Measurements from ENCODE around the gene KNDC1.

DNA sequence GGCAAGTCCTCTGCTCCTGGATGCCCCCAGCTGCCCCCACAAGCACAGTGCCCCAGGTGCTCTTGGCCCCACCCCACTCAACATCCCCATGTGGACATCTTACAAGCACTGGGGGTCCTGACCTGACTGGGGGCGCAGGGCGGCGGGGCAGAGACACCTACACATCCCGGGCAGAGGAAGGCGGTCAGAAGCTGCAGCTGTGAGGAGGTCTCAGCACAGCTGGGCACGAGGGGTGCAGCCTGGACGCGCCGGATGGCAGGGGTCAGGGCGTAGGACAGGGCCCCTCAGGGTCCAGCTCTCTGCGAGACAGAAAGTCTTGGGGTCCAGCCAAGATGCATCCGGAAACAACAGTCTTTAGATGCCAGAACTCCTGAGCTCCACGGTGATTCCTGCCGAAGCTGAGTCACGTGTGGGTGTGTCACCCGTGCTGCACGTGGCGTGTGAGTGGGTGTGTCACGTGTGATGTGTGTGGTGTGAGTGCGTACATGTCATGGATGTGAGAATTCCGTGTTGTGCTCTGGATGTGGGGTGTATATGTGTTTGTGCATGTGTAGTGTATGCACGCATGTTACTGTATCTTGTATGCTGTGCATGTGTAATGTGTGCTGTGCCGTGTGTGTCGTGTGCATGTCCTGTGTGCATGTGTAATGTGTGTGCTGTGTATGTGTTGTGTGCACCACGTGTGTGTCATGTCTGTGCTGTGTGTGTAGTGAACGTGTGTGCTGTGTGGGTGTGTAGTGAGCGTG lies 82.8 kb downstream of the KNDC1 start:
- TF ChIP-seq ZNF24 (tag by site-specific recombination; IDR thresholded peaks at IDR 0.05) (no peak), ZNF768 (tag by site-specific recombination; IDR thresholded peaks at IDR 0.05) (no peak), ZSCAN5A (tag by site-specific recombination; IDR thresholded peaks at IDR 0.05) (no peak), ATF2 (tag by site-specific recombination; IDR thresholded peaks at IDR 0.05; ENCODE audit: low read depth) (no peak), PRDM1 (tag by site-specific recombination; IDR thresholded peaks at IDR 0.05) (no peak)
- TF ChIP-seq, protein P1, sequence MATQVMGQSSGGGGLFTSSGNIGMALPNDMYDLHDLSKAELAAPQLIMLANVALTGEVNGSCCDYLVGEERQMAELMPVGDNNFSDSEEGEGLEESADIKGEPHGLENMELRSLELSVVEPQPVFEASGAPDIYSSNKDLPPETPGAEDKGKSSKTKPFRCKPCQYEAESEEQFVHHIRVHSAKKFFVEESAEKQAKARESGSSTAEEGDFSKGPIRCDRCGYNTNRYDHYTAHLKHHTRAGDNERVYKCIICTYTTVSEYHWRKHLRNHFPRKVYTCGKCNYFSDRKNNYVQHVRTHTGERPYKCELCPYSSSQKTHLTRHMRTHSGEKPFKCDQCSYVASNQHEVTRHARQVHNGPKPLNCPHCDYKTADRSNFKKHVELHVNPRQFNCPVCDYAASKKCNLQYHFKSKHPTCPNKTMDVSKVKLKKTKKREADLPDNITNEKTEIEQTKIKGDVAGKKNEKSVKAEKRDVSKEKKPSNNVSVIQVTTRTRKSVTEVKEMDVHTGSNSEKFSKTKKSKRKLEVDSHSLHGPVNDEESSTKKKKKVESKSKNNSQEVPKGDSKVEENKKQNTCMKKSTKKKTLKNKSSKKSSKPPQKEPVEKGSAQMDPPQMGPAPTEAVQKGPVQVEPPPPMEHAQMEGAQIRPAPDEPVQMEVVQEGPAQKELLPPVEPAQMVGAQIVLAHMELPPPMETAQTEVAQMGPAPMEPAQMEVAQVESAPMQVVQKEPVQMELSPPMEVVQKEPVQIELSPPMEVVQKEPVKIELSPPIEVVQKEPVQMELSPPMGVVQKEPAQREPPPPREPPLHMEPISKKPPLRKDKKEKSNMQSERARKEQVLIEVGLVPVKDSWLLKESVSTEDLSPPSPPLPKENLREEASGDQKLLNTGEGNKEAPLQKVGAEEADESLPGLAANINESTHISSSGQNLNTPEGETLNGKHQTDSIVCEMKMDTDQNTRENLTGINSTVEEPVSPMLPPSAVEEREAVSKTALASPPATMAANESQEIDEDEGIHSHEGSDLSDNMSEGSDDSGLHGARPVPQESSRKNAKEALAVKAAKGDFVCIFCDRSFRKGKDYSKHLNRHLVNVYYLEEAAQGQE (tag by site-specific recombination; IDR thresholded peaks at IDR 0.05), result no peak
- TF ChIP-seq, protein P2, sequence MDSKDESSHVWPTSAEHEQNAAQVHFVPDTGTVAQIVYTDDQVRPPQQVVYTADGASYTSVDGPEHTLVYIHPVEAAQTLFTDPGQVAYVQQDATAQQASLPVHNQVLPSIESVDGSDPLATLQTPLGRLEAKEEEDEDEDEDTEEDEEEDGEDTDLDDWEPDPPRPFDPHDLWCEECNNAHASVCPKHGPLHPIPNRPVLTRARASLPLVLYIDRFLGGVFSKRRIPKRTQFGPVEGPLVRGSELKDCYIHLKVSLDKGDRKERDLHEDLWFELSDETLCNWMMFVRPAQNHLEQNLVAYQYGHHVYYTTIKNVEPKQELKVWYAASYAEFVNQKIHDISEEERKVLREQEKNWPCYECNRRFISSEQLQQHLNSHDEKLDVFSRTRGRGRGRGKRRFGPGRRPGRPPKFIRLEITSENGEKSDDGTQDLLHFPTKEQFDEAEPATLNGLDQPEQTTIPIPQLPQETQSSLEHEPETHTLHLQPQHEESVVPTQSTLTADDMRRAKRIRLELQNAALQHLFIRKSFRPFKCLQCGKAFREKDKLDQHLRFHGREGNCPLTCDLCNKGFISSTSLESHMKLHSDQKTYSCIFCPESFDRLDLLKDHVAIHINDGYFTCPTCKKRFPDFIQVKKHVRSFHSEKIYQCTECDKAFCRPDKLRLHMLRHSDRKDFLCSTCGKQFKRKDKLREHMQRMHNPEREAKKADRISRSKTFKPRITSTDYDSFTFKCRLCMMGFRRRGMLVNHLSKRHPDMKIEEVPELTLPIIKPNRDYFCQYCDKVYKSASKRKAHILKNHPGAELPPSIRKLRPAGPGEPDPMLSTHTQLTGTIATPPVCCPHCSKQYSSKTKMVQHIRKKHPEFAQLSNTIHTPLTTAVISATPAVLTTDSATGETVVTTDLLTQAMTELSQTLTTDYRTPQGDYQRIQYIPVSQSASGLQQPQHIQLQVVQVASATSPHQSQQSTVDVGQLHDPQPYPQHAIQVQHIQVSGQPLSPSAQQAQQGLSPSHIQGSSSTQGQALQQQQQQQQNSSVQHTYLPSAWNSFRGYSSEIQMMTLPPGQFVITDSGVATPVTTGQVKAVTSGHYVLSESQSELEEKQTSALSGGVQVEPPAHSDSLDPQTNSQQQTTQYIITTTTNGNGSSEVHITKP (tag by site-specific recombination; IDR thresholded peaks at IDR 0.05), result no peak
- TF ChIP-seq, protein P3, sequence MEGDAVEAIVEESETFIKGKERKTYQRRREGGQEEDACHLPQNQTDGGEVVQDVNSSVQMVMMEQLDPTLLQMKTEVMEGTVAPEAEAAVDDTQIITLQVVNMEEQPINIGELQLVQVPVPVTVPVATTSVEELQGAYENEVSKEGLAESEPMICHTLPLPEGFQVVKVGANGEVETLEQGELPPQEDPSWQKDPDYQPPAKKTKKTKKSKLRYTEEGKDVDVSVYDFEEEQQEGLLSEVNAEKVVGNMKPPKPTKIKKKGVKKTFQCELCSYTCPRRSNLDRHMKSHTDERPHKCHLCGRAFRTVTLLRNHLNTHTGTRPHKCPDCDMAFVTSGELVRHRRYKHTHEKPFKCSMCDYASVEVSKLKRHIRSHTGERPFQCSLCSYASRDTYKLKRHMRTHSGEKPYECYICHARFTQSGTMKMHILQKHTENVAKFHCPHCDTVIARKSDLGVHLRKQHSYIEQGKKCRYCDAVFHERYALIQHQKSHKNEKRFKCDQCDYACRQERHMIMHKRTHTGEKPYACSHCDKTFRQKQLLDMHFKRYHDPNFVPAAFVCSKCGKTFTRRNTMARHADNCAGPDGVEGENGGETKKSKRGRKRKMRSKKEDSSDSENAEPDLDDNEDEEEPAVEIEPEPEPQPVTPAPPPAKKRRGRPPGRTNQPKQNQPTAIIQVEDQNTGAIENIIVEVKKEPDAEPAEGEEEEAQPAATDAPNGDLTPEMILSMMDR (tag by site-specific recombination; IDR thresholded peaks at IDR 0.05), result no peak
